B cell (primary cell): Measurements from ENCODE around the gene EMB. TPM values are rescaled to one million over a fixed set of nuclear protein-coding genes. Genes with fewer than 3 reads are reported as not detected.
"Not testable (repeated sequence)": the region's sequence is repeated elsewhere in the genome, so short reads cannot be mapped to it uniquely, and the experiment has no call there.

Experiments
- ATAC-seq: fragments of 200-7000 bp; cut with Tn5 transposase; one replicate; pipeline ENCODE4 v1.10.0; 2021; ENCODE audit warnings: low read depth, mild to moderate bottlenecking, moderate number of reproducible peaks, moderate library complexity
- CTCF ChIA-PET: fragments of 350-600 bp; sonication (Branson Sonifier 250); formaldehyde crosslinking; loops from one replicate; lab custom pipeline; 2021; ENCODE audit warnings: antibody characterized with exemption, inconsistent platforms; lab: Charles Lee
- POLR2A ChIA-PET: fragments of 350-600 bp; sonication (Branson Sonifier 250); formaldehyde crosslinking; loops from one replicate; lab custom pipeline; 2021; ENCODE audit warnings: antibody characterized with exemption; lab: Charles Lee
- DNase-seq: peaks from one replicate; pipeline ENCODE4 v3.0.0; 2013
- H2AFZ ChIP-seq: 2 replicates; pipeline ENCODE4 v1.6.1; 2012; ENCODE audit warnings: mild to moderate bottlenecking, low read depth, low read length; ENCODE audit not compliant: insufficient read depth, poor library complexity, severe bottlenecking
- H3K27ac ChIP-seq, 2 donors: 1 replicate in 1 of 2; 2 replicates in 1 of 2; pipeline ENCODE4 v1.5.1; 2012 to 2013; ENCODE audit warnings: low read length in 2 of 2, mild to moderate bottlenecking in 2 of 2, moderate library complexity in 1 of 2
- H3K27me3 ChIP-seq, 4 experiments: fragments of 200-600 bp in 1 of 4; sonication (generic) in 1 of 4; replicated peaks in 1 of 4; 1 replicate in 2 of 4; 2 replicates in 2 of 4; pipeline versions ENCODE4 v1.6.1 to v1.7.0; 2013 to 2016; ENCODE audit warnings: low read length in 3 of 4, mild to moderate bottlenecking in 2 of 4, mixed read lengths in 1 of 4, moderate library complexity in 1 of 4; ENCODE audit not compliant: insufficient read depth in 4 of 4, control insufficient read depth in 3 of 4; ENCODE audit errors: control extremely low read depth in 1 of 4
- H3K36me3 ChIP-seq, 2 experiments: replicated peaks in 1 of 2; 1 replicate in 1 of 2; 2 replicates in 1 of 2; pipeline versions ENCODE4 v1.6.1 to v1.7.1; 2013; ENCODE audit warnings: low read length in 1 of 2; ENCODE audit not compliant: insufficient read depth in 2 of 2, control insufficient read depth in 1 of 2; ENCODE audit errors: control extremely low read depth in 1 of 2, extremely low read depth in 1 of 2
- H3K4me1 ChIP-seq, 2 donors: fragments of 200-600 bp in 1 of 2; sonication (generic) in 1 of 2; 1 replicate in 1 of 2; 2 replicates in 1 of 2; pipeline versions ENCODE4 v1.5.1 to v1.6.1; 2013 to 2017; ENCODE audit warnings: low read length in 2 of 2; ENCODE audit not compliant: control insufficient read depth in 2 of 2, insufficient read depth in 2 of 2
- H3K4me2 ChIP-seq: replicated peaks from 2 replicates; pipeline ENCODE3; 2012; ENCODE audit warnings: mild to moderate bottlenecking, low read depth, low read length; ENCODE audit not compliant: poor library complexity, severe bottlenecking
- H3K4me3 ChIP-seq, 5 experiments: fragments of 200-600 bp in 1 of 5; sonication (generic) in 1 of 5; 1 replicate in 3 of 5; 2 replicates in 2 of 5; pipeline versions ENCODE4 v1.5.1 to v1.7.0; 2011 to 2016; ENCODE audit warnings: low read length in 4 of 5, mild to moderate bottlenecking in 4 of 5, low read depth in 2 of 5, control low read depth in 1 of 5, moderate library complexity in 1 of 5; ENCODE audit not compliant: insufficient read depth in 1 of 5; ENCODE audit errors: control extremely low read depth in 1 of 5, extremely low read depth in 1 of 5
- H3K79me2 ChIP-seq: fragments of 200-600 bp; sonication (generic); one replicate; pipeline ENCODE4 v1.6.0; 2016; ENCODE audit warnings: low read length; ENCODE audit not compliant: control insufficient read depth, insufficient read depth
- H3K9ac ChIP-seq: fragments of 200-600 bp; sonication (generic); 2 replicates; pipeline ENCODE4 v1.6.1; 2017; ENCODE audit warnings: mild to moderate bottlenecking, low read length, moderate library complexity
- H3K9me3 ChIP-seq, 3 donors: one replicate each; pipeline versions ENCODE4 v1.6.1 to v1.7.1; 2013; ENCODE audit warnings: low read length in 2 of 3; ENCODE audit not compliant: control insufficient read depth in 2 of 3, insufficient read depth in 1 of 3; ENCODE audit errors: control extremely low read depth in 1 of 3
- H4K20me1 ChIP-seq: 2 replicates; pipeline ENCODE4 v1.6.0; 2012; ENCODE audit warnings: mild to moderate bottlenecking, low read length; ENCODE audit not compliant: insufficient read depth, control insufficient read depth, poor library complexity, severe bottlenecking
- H3K27ac Mint-ChIP-seq: one replicate; pipeline ENCODE4 v1.8.0; 2021; ENCODE audit warnings: mixed read lengths
- H3K27me3 Mint-ChIP-seq: one replicate; pipeline ENCODE4 v1.8.0; 2021; ENCODE audit warnings: mixed read lengths
- H3K4me1 Mint-ChIP-seq: one replicate; pipeline ENCODE4 v1.8.0; 2021; ENCODE audit warnings: mixed read lengths
- H3K4me3 Mint-ChIP-seq: one replicate; pipeline ENCODE4 v1.8.0; 2021; ENCODE audit warnings: mixed read lengths
- H3K9me3 Mint-ChIP-seq: one replicate; pipeline ENCODE4 v1.8.0; 2022; ENCODE audit warnings: mixed read lengths; ENCODE audit not compliant: insufficient read depth
- CTCF ChIP-seq: fragments of 200-600 bp; IDR thresholded peaks from one replicate; pipeline ENCODE4 v1.8.0; 2022; ENCODE audit warnings: antibody characterized with exemption, mild to moderate bottlenecking
- EZH2 ChIP-seq: IDR thresholded peaks from 2 replicates; pipeline ENCODE4 v1.6.1; 2012; ENCODE audit warnings: borderline replicate concordance, low read depth, mild to moderate bottlenecking, moderate library complexity, low read length; ENCODE audit not compliant: insufficient read depth, poor library complexity, severe bottlenecking
- WGBS: methylation state at CpG from one replicate; pipeline ENCODE4 v1.1.5; 2013; ENCODE audit warnings: missing lambda C conversion rate; ENCODE audit not compliant: insufficient coverage; 5-methylcytosine and 5-hydroxymethylcytosine counted together
- intact Hi-C: fragments of 100-400 bp; cut with micrococcal nuclease; formaldehyde crosslinking; loops from one replicate; pipeline ENCODE4 v1.10.0; 2022
- polyA plus RNA-seq: library from polyadenylated mRNA; depleted of rRNA; stranded (reverse); fragments of >200 nt; gene quantifications from 2 replicates; pipeline ENCODE4 v1.2.3, GENCODE V29; 2012
- total RNA-seq, 2 donors: library from RNA; stranded (reverse); fragments of 120-200 nt in 1 of 2; gene quantifications; 1 replicate in 1 of 2; 2 replicates in 1 of 2; pipeline versions ENCODE4 v1.2.3 to v1.2.4, GENCODE V29; 2013 to 2022

The EMB gene
- total and polyA plus RNA-seq, 2 donors (not counting 1 experiment from before 2014, with no cell fraction given), result 40.7 to 95.7 TPM

DNA sequence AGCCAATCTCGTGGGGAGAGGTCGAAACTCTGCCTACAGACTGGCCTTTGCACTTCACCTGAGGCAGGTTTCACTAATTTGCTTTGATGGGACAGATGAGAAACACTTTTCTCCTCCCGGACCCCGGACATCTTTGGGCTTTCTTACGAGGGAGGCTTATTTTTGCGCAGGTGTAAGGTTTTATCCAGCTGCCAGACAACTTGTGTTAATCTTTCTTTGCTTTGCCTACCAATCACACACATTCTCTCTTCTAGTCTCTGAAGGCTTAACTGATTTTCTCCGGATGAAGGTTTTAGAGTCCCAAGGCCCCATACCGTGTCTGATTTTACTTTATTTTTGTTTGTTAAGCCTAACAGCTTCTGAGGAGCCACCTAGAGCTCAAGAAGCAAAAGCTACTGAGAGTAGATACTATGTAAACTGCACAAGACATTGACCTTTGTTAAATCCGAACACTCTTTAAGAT lies 436 bp upstream of the EMB start:
- Histone ChIP-seq H3K79me2 (peaks cover 35% of the 10 kb centered on the region), H2AFZ (peak overlapping the region; percentile 84), H3K9ac (peak overlapping the region; percentile 98), H3K4me1 (peaks cover 44 to 50% of the 10 kb centered on the region in 2 donors), H3K9me3 (no peaks in the 10 kb centered on the region), H3K36me3 (no peaks in the 10 kb centered on the region), H4K20me1 (no peaks in the 10 kb centered on the region), H3K4me3 (peak overlapping the region; percentile 52 to 86 (median 79)), H3K27ac (peak overlapping the region; percentile 85 to 96), H3K4me2 (peak overlapping the region; percentile 87), H3K27me3 (no peaks in the 10 kb centered on the region)
- Mint-ChIP-seq H3K27ac (peak overlapping the region; percentile 96), H3K4me1 (peaks cover 65% of the 10 kb centered on the region), H3K9me3 (no peaks in the 10 kb centered on the region), H3K4me3 (peak overlapping the region; percentile 95), H3K27me3 (no peaks in the 10 kb centered on the region)
- peak; percentile 5 for ATAC-seq
- 0% methylated on average over 4 of the region's 9 CpGs for WGBS
- TF ChIP-seq CTCF, result no peak
- no peak for TF ChIP-seq EZH2
- ChIA-PET POLR2A (interaction anchor here (1.0 to 2.4 kb wide), 2 partner anchors 31 to 226 kb away, joined by 3 to 19 read pairs; partner anchors contain the start of gene PARP8), CTCF (interaction anchor here (0.9 to 2.9 kb wide), 12 partner anchors 9 to 412 kb away, joined by 3 to 27 read pairs (median 6); no protein-coding TSS in a partner anchor)
- intact Hi-C loops, result loop anchor here (1.0 to 10.0 kb wide), 6 partner anchors 25 to 301 kb away; no protein-coding TSS in a partner anchor
- DNase-seq, result no peak

- H2AFZ ChIP-seq, result no peak overlapping the region
- peaks cover 53% of the 10 kb centered on the region for H3K79me2 ChIP-seq
- no peaks in the 10 kb centered on the region for H3K27me3 ChIP-seq
- DNase-seq, result no peak
- no peak overlapping the region for H3K4me2 ChIP-seq
- no peak overlapping the region for H3K9ac ChIP-seq
- Mint-ChIP-seq H3K27me3 (no peaks in the 10 kb centered on the region), H3K9me3 (no peaks in the 10 kb centered on the region), H3K27ac (peak overlapping the region; percentile 26), H3K4me3 (peak overlapping the region; percentile 95), H3K4me1 (peaks cover 69% of the 10 kb centered on the region)
- H4K20me1 ChIP-seq, result no peaks in the 10 kb centered on the region
- H3K4me3 ChIP-seq, result no peak overlapping the region
- no CpG with 5 or more reads among the region's 3 CpGs for WGBS
- H3K27ac ChIP-seq, result no peak overlapping the region
- intact Hi-C loops, result no loop called here
- TF ChIP-seq CTCF, result no peak
- TF ChIP-seq EZH2, result no peak
- H3K36me3 ChIP-seq, result peaks cover 0 to 2% of the 10 kb centered on the region in 2 experiments
- H3K4me1 ChIP-seq, result peaks cover 33 to 35% of the 10 kb centered on the region in 2 donors
- no peaks in the 10 kb centered on the region for H3K9me3 ChIP-seq
- ChIA-PET CTCF (interaction anchor here (0.7 kb wide), 1 partner anchor 36 kb away, joined by 3 read pairs; no protein-coding TSS in a partner anchor), POLR2A (interaction anchor here (0.7 kb wide), 1 partner anchor 319 kb away, joined by 3 read pairs; no protein-coding TSS in a partner anchor)
- ATAC-seq, result no peak
Observed at GRCh38 chr5:50439221-50439620, 1.9 kb downstream of the EMB start.

GRCh38 chr5:50438060-50438459 lies 3.0 kb downstream of the EMB start:
- peaks cover 35 to 39% of the 10 kb centered on the region in 2 donors for H3K4me1 ChIP-seq
- ATAC-seq, CTCF ChIA-PET: not testable (repeated sequence)

More at GRCh38 chr5:50438060-50438459, 3.0 kb downstream of the EMB start:
- H3K27me3 ChIP-seq, H2AFZ ChIP-seq, H3K27ac ChIP-seq, H3K27me3 Mint-ChIP-seq, H3K9me3 ChIP-seq, POLR2A ChIA-PET, H3K36me3 ChIP-seq, intact Hi-C loops, H3K4me3 ChIP-seq, H3K9me3 Mint-ChIP-seq, H3K4me2 ChIP-seq, DNase-seq, H4K20me1 ChIP-seq, H3K9ac ChIP-seq: not testable (repeated sequence)
- H3K4me3 Mint-ChIP-seq, result peak overlapping the region; percentile 10
- peak overlapping the region; percentile 42 for H3K27ac Mint-ChIP-seq
- H3K4me1 Mint-ChIP-seq, result peaks cover 73% of the 10 kb centered on the region
- no CpG with 5 or more reads among the region's 3 CpGs for WGBS
- peaks cover 64% of the 10 kb centered on the region for H3K79me2 ChIP-seq
